K562 (cell line): ENCODE results near the gene KCTD13. TPM values are rescaled to one million over a fixed set of nuclear protein-coding genes. Genes with fewer than 3 reads are reported as not detected.

ENCODE experiments used
- ATAC-seq: fragments of 200-7000 bp; cut with Tn5 transposase; 3 replicates; pipeline ENCODE4 v1.9.1; 2020; ENCODE audit warnings: moderate library complexity
- BruUV-seq: library from RNA; stranded (reverse); fragments of 400-500 nt; replicated peaks from 2 replicates; lab custom pipeline; 2021; lab: Mats Ljungman, UMichigan
- CTCF ChIA-PET: fragments of 300-600 bp; formaldehyde crosslinking; extraction: SDS; loops from one replicate; lab custom pipeline; 2021; ENCODE audit warnings: low intra/inter-chr PET ratio; lab: Yijun Ruan, JAX
- POLR2A ChIA-PET: fragments of 300-600, 350-650 bp; sonication (Branson Sonifier 250); formaldehyde crosslinking; extraction: SDS; loops from one replicate; lab custom pipeline; 2021; ENCODE audit warnings: antibody characterized with exemption, inconsistent platforms; lab: Yijun Ruan, JAX
- DNase-seq, 4 experiments: peaks; one replicate each; pipeline versions ENCODE4 v3.0.0 to v3.0.0-alpha.2; 2011 to 2018; ENCODE audit warnings: low spot score in 3 of 4, mixed read lengths in 3 of 4; ENCODE audit errors: extremely low read depth in 1 of 4
- FAIRE-seq: peaks from 2 replicates; lab custom pipeline; 2011; peaks lifted over from hg19 to GRCh38; lab: Jason Lieb, UNC
- H2AFZ ChIP-seq: 2 replicates; pipeline ENCODE4 v1.6.0; 2011; ENCODE audit warnings: low read depth, low read length, control low read depth, inconsistent platforms
- H3K27ac ChIP-seq: fragments of 200-600 bp; 3 replicates; pipeline ENCODE4 v1.8.0; 2011; ENCODE audit warnings: low read depth, mild to moderate bottlenecking, control low read depth, inconsistent platforms, low read length, moderate library complexity, mixed read lengths; ENCODE audit errors: extremely low read depth
- H3K27me3 ChIP-seq, 2 experiments: fragments of 300-600 bp in 1 of 2; 2 replicates in 1 of 2; 3 replicates in 1 of 2; pipeline versions ENCODE4 v1.6.0 to v1.8.0; 2011; ENCODE audit warnings: inconsistent platforms in 2 of 2, low read length in 2 of 2, mild to moderate bottlenecking in 1 of 2, mixed read lengths in 1 of 2, moderate library complexity in 1 of 2; ENCODE audit not compliant: control insufficient read depth in 2 of 2, insufficient read depth in 2 of 2
- H3K36me3 ChIP-seq: fragments of 300-600 bp; 3 replicates; pipeline ENCODE4 v1.8.0; 2011; ENCODE audit warnings: mild to moderate bottlenecking, low read length, inconsistent platforms; ENCODE audit not compliant: control insufficient read depth, insufficient read depth
- H3K4me1 ChIP-seq, 2 experiments: fragments of 200-600 bp in 1 of 2; replicated peaks in 1 of 2; 2 replicates in 1 of 2; 3 replicates in 1 of 2; pipeline versions ENCODE4 v1.5.1 to v1.8.0; 2011; ENCODE audit warnings: inconsistent platforms in 2 of 2, low read length in 2 of 2, mild to moderate bottlenecking in 1 of 2, mixed read lengths in 1 of 2, moderate library complexity in 1 of 2; ENCODE audit not compliant: control insufficient read depth in 2 of 2, insufficient read depth in 2 of 2
- H3K4me2 ChIP-seq: 2 replicates; pipeline ENCODE4 v1.6.1; 2011; ENCODE audit warnings: low read length, control low read depth, inconsistent platforms, mixed read lengths; ENCODE audit not compliant: insufficient read depth
- H3K4me3 ChIP-seq: fragments of 200-600 bp; sonication (generic), shearing (Covaris generic); 2 replicates; pipeline ENCODE4 v1.5.1; 2016; ENCODE audit warnings: control low read depth, inconsistent platforms
- H3K79me2 ChIP-seq: fragments of 200-600 bp; 3 replicates; pipeline ENCODE4 v1.8.0; 2011; ENCODE audit warnings: low read length, inconsistent platforms; ENCODE audit not compliant: control insufficient read depth, insufficient read depth
- H3K9ac ChIP-seq, 2 experiments: 2 replicates each; pipeline versions ENCODE4 v1.6.0 to v1.6.1; 2011; ENCODE audit warnings: low read depth in 2 of 2, low read length in 2 of 2, control low read depth in 1 of 2, inconsistent platforms in 1 of 2, mild to moderate bottlenecking in 1 of 2, mixed read lengths in 1 of 2; ENCODE audit not compliant: insufficient read depth in 1 of 2
- H3K9me1 ChIP-seq: one replicate; pipeline ENCODE4 v1.6.0; 2011; ENCODE audit warnings: inconsistent platforms, mild to moderate bottlenecking, low read length, moderate library complexity; ENCODE audit not compliant: control insufficient read depth, insufficient read depth
- H3K9me3 ChIP-seq: replicated peaks from 2 replicates; pipeline ENCODE4 v1.5.1; 2011; ENCODE audit warnings: low read depth, low read length, inconsistent platforms; ENCODE audit not compliant: control insufficient read depth, insufficient read depth
- H4K20me1 ChIP-seq: replicated peaks from 2 replicates; pipeline ENCODE4 v1.6.1; 2011; ENCODE audit warnings: low read length, inconsistent platforms, mixed read lengths; ENCODE audit not compliant: control insufficient read depth, insufficient read depth
- AFF4 ChIP-seq: sonication (generic); formaldehyde crosslinking; IDR thresholded peaks from 2 replicates; pipeline ENCODE4 v1.8.0; 2023; ENCODE audit warnings: mild to moderate bottlenecking, missing genetic modification reagents
- FUS ChIP-seq: fragments of 200-400 bp; formaldehyde crosslinking; optimal IDR thresholded peaks from 2 replicates; pipeline ENCODE3; 2017; ENCODE audit warnings: low read depth, low read length
- HDAC1 ChIP-seq, 2 experiments: fragments of 450-650 bp; IDR thresholded peaks; 2 replicates each; pipeline ENCODE4 v1.6.1; 2016 to 2017; ENCODE audit warnings: inconsistent platforms in 1 of 2, mild to moderate bottlenecking in 1 of 2, moderate library complexity in 1 of 2
- KLF1 ChIP-seq: fragments of 450-650 bp; IDR thresholded peaks from 2 replicates; pipeline ENCODE4 v1.6.1; 2016; ENCODE audit warnings: missing genetic modification characterization, missing compliant biosample characterization
- KLF13 ChIP-seq: fragments of 450-650 bp; IDR thresholded peaks from 2 replicates; pipeline ENCODE4 v1.6.1; 2016; ENCODE audit warnings: missing genetic modification characterization, low read depth, mild to moderate bottlenecking, missing compliant biosample characterization, moderate library complexity, borderline replicate concordance
- MEF2D ChIP-seq: conservative IDR thresholded peaks from 2 replicates; pipeline ENCODE4 v1.6.1; 2016; ENCODE audit warnings: low read depth, missing genetic modification characterization, missing compliant biosample characterization
- NFE2L1 ChIP-seq: fragments of 450-650 bp; IDR thresholded peaks from 2 replicates; pipeline ENCODE4 v1.6.1; 2016; ENCODE audit warnings: missing genetic modification characterization, low read depth, mild to moderate bottlenecking, missing compliant biosample characterization, moderate library complexity, borderline replicate concordance
- SMARCB1 ChIP-seq: IDR thresholded peaks from 2 replicates; pipeline ENCODE4 v1.6.1; 2011; ENCODE audit warnings: improper control_type of control experiment, low read depth; ENCODE audit not compliant: insufficient read length
- TAF1 ChIP-seq: IDR thresholded peaks from 2 replicates; pipeline ENCODE4 v1.6.1; 2011; ENCODE audit warnings: mild to moderate bottlenecking, low read length, moderate library complexity; ENCODE audit not compliant: insufficient read depth, control insufficient read depth, severe bottlenecking; ENCODE audit errors: extremely low read depth
- YY1 ChIP-seq, 3 experiments: IDR thresholded peaks; 2 replicates each; pipeline ENCODE4 v1.6.1; 2011; ENCODE audit warnings: low read length in 2 of 3, mild to moderate bottlenecking in 2 of 3, moderate library complexity in 2 of 3, borderline replicate concordance in 1 of 3, control low read depth in 1 of 3, low read depth in 1 of 3; ENCODE audit not compliant: insufficient read depth in 3 of 3, insufficient replicate concordance in 2 of 3, control insufficient read depth in 1 of 3, insufficient read length in 1 of 3; ENCODE audit errors: extremely low read depth in 1 of 3
- ZBTB7A ChIP-seq: IDR thresholded peaks from 2 replicates; pipeline ENCODE4 v1.6.1; 2011; ENCODE audit warnings: low read depth, mild to moderate bottlenecking, low read length, moderate library complexity, borderline replicate concordance; ENCODE audit not compliant: control insufficient read depth
- ZNF133 ChIP-seq: fragments of 250-450 bp; sonication (Bioruptor Pico); IDR thresholded peaks from 2 replicates; pipeline ENCODE4 v1.4.0; 2020; ENCODE audit warnings: mild to moderate bottlenecking
- ZNF354B ChIP-seq: fragments of 250-450 bp; sonication (Bioruptor Pico); IDR thresholded peaks from 2 replicates; pipeline ENCODE4 v1.4.0; 2020
- ZNF696 ChIP-seq: fragments of 250-450 bp; sonication (Bioruptor Pico); conservative IDR thresholded peaks from 2 replicates; pipeline ENCODE4 v1.4.0; 2020; ENCODE audit warnings: mild to moderate bottlenecking, moderate library complexity
- ZNF75A ChIP-seq: fragments of 450-650 bp; formaldehyde crosslinking; IDR thresholded peaks from 2 replicates; pipeline ENCODE4 v1.4.0; 2020; ENCODE audit warnings: mild to moderate bottlenecking
- WGBS: fragments of 100-300 bp; shearing (Covaris generic); methylation state at CpG from one replicate; pipeline ENCODE4 v1.1.6; 2016; ENCODE audit warnings: low coverage, mixed read lengths; ENCODE audit not compliant: insufficient coverage; ENCODE audit errors: missing lambda C conversion rate; 5-methylcytosine and 5-hydroxymethylcytosine counted together
- in situ Hi-C: fragments of 300-500 bp; cut with MboI; formaldehyde crosslinking; loops from 4 replicates; pipeline ENCODE4 v1.15.0; 2018; ENCODE audit warnings: inconsistent platforms, mixed read lengths
- intact Hi-C: fragments of 100-400 bp; cut with micrococcal nuclease; formaldehyde crosslinking; loops from 2 replicates; pipeline ENCODE4 v1.14.2; 2022
- polyA plus RNA-seq, 8 experiments: library from polyadenylated mRNA; depleted of rRNA in 4 of 8; stranded (reverse) in 5 of 8; unstranded in 3 of 8; fragments of >200 nt; fragmentation: Nextera tagmentation in 2 of 8; fragmentation: Illumina TruSeq in 1 of 8; extraction: Ambion mirVana in 2 of 8; extraction: Trizol in 1 of 8; gene quantifications; 2 replicates each; pipeline versions ENCODE4 v1.2.1 to v1.2.3, GENCODE V29; 2011 to 2014; ENCODE audit warnings: inconsistent platforms in 1 of 8, missing spikeins in 1 of 8
- total RNA-seq, 7 experiments: library from RNA; depleted of rRNA in 6 of 7; stranded (reverse); fragments of >200 nt in 6 of 7; fragmentation: Illumina TruSeq in 2 of 7; extraction: Trizol in 2 of 7; gene quantifications; 2 replicates each; pipeline versions ENCODE4 v1.2.1 to v1.2.3, GENCODE V29; 2011 to 2021; ENCODE audit warnings: low replicate concordance in 1 of 7
- TF ChIP-seq, protein P1 (sequence below): sonication (generic); IDR thresholded peaks from 2 replicates; pipeline ENCODE4 v1.6.1; 2016

KCTD13 gene
- total and polyA plus RNA-seq, 9 of the 15 experiments (the other 6 are each of a cell fraction or from before 2014, with no cell fraction given) = 1.0 to 20.6 (median 9.8) TPM

DNA sequence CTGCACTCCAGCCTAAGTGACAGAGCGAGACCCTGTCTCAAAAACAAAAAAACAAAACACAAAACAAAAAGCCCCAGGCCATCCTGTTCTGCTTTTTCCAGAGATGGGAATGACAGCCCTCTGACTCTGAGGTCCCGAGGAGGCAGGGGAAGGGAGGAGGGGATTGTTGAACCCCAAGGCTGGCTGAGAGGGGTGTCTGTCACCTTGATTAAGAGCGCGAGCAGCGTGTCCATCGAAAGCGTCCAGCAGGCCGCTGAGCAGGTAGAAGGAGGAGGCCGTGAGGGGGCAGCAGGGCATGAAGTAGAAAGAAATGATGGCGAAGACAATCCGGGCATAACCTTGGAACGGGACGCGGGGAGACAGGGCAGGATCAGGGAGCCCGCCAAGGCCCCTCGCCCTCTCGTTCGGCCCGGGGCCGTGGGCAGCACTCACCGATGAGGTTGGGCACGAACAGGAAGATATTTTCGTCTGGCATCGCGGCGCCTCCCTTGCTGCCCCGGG is 63.6 kb downstream of the KCTD13 start (continued):
- TF ChIP-seq ZBTB7A = 0 out of 2 replicates have a peak, but pooled peaks have one; percentile 23
- no peak for TF ChIP-seq NFE2L1 (tag)
- TF ChIP-seq SMARCB1 = no peak
- no peak for TF ChIP-seq KLF1
- TF ChIP-seq ZNF354B (CRISPR knock-in tag) = no peak
- no peak for TF ChIP-seq AFF4 (CRISPR knock-in tag)

DNA sequence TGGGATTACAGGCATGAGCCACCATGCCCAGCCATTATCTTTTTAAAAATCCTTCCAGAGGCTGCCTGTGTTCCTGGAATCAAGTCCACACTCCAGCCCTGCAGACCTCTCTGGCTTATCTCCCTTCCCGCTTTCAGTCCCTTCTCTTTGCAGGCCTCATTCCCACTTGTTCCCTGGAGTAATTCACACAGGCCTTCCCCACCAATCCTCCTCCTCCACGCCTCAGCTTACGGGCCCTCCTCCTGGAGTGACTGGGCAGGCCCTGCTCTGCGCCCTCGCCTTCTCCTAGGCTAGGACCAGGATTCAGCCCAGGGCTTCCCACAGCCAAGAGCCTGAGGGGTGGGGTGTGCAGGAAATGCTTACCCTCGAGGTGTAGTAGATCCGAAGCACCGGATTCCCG is 65.8 kb downstream of the KCTD13 start:
- H3K36me3 ChIP-seq = peaks cover 27% of the 10 kb centered on the region; the same call in 2 of the 3 replicates
- ATAC-seq = no peak
- H3K27me3 ChIP-seq = no peaks in the 10 kb centered on the region
- H3K4me1 ChIP-seq = peaks cover 4 to 32% of the 10 kb centered on the region in 2 experiments; a peak in 3 of 5 replicates
- in situ Hi-C loops (no loop called here), intact Hi-C loops (loop anchor here (5.0 kb wide), 1 partner anchor 147 kb away; no protein-coding TSS in a partner anchor)
- no peak overlapping the region for H3K4me3 ChIP-seq
- WGBS = 84% methylated on average over 9 of the region's 9 CpGs
- DNase-seq = no peak
- ChIA-PET CTCF (no interaction called here), POLR2A (no interaction called here)
- H3K27ac ChIP-seq = no peak overlapping the region
- no peak overlapping the region for H2AFZ ChIP-seq
- no TSS peak for BruUV-seq
- H4K20me1 ChIP-seq = no peaks in the 10 kb centered on the region
- H3K79me2 ChIP-seq = peaks cover 11% of the 10 kb centered on the region; the same call in 2 of the 3 replicates
- no peak for FAIRE-seq
- H3K9me1 ChIP-seq = no peaks in the 10 kb centered on the region
- no peaks in the 10 kb centered on the region for H3K9me3 ChIP-seq
- no peak overlapping the region for H3K4me2 ChIP-seq
- peak overlapping the region in 1 of 2 experiments; percentile 19; a peak in 1 of 4 replicates for H3K9ac ChIP-seq
- TF ChIP-seq YY1 (IDR thresholded peaks at IDR 0.05; ENCODE audit: borderline replicate concordance in 1 of 3, control insufficient read depth in 1 of 3, extremely low read depth in 1 of 3, insufficient read depth in 3 of 3, insufficient read length in 1 of 3, insufficient replicate concordance in 2 of 3, low read depth in 1 of 3, low read length in 2 of 3) (no peak), HDAC1 (IDR thresholded peaks at IDR 0.05) (no peak), KLF13 (no peak), ZNF696 (CRISPR knock-in tag) (no peak), TAF1 (no peak), FUS (no peak), ZNF133 (CRISPR knock-in tag) (no peak), ZNF354B (CRISPR knock-in tag) (no peak), MEF2D (tag) (no peak), ZNF75A (CRISPR knock-in tag) (no peak)
- TF ChIP-seq, protein P1, sequence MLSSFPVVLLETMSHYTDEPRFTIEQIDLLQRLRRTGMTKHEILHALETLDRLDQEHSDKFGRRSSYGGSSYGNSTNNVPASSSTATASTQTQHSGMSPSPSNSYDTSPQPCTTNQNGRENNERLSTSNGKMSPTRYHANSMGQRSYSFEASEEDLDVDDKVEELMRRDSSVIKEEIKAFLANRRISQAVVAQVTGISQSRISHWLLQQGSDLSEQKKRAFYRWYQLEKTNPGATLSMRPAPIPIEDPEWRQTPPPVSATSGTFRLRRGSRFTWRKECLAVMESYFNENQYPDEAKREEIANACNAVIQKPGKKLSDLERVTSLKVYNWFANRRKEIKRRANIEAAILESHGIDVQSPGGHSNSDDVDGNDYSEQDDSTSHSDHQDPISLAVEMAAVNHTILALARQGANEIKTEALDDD = no peak
